Germinal center (tissue), 1 donor: ENCODE measurements around the gene ADH4.
"Not testable (repeated sequence)": the region's sequence is repeated elsewhere in the genome, so short reads cannot be mapped to it uniquely, and the experiment has no call there.

ENCODE experiments used
- DNase-seq: peaks from one replicate; pipeline ENCODE4 v3.0.0; 2012; ENCODE audit warnings: mixed read lengths, low spot score

ADH4 gene

GRCh38 chr4:99144070-99144469 lies at the start of gene ADH4:
ADH4 (minus strand) TSS chr4:99144297; CDS start chr4:99144222, 75 bp downstream.
- no peak for DNase-seq

DNA sequence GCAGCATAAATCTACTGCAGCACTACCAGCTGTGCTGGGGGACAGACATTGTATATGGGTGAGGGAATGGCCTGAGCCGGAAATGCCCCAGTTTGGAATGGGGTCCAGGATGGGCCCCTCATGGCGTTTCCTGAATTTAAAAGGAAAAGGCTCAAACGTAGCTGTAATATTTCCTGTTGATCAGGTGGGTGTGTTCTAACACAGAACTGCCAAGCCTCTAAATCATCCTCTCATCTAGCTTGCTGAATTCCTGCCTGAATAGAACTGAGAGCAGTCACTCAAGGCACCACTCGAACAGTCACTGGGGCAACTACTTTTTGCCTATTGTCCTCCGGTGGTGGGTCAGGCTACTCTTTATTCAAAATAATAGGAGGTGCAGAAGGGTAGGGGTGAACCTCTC lies 46.2 kb upstream of the ADH4 start:
- DNase-seq = no peak

DNA sequence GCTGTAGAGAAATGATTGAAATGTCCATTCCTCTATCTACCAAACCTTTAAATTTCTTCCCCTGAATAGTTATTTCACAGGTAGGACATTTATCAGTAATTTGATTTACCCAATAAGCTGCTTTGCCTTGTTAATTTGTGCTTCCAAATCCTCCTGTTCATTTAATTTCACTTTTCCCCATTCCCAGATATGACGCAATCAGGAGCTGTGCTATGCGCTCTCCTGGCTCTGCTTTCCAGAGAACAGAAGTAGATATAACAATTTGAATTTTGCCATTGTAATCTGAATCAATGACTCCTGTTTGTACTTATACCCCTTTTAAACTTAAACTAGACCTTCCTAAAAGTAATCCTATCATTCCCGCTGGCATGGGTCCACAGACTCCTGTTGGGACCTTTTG lies 45.8 kb upstream of the ADH4 start:
- DNase-seq = not testable (repeated sequence)

DNA sequence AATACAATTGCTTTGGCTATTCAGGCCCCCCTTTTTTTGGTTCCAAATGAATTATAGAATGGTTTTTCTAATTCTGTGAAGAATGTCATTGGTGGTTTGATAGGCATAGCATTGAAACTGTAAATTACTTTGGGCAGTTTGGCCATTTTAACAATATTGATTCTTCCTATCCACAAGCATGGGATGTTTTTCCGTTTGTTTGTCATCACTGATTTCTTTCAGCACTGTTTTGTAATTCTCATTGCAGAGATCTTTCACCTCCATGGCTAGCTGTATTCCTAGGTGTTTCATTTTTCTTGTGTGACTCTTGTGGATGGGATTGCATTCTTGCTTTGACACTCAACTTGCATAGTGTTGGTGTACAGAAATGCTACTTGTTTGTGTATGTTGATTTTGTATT lies 41.9 kb upstream of the ADH4 start:
- no peak for DNase-seq

- no peak for DNase-seq
Observed at GRCh38 chr4:99185581-99185980, 41.5 kb upstream of the ADH4 start.

- DNase-seq = no peak
Observed at GRCh38 chr4:99180382-99181070, 36.4 kb upstream of the ADH4 start.

GRCh38 chr4:99179626-99180025 lies 35.5 kb upstream of the ADH4 start:
- no peak for DNase-seq

GRCh38 chr4:99179178-99179577 lies 35.1 kb upstream of the ADH4 start:
- DNase-seq = no peak

GRCh38 chr4:99166544-99166943 lies 22.4 kb upstream of the ADH4 start:
- DNase-seq = no peak

DNA sequence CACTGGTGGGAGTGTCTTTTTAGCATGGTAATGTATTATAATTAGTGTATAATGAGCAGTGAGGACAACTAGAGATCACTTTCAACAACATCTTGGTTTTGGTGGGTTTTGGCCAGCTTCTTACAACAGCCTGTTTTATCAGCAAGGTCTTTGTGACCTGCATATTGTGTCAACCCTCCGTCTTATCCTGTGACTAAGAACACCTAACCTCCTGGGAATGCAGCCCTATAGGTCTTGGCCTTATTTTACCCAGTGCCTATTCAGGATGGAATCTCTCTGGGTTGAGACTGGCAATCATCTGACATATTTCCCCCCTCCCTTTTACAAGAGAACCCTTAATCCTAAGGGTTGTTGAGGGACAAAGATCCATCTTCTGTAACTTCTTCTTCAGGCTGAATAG lies 21.9 kb upstream of the ADH4 start:
- no peak for DNase-seq

GRCh38 chr4:99161373-99162099 lies 17.4 kb upstream of the ADH4 start:
- DNase-seq = no peak

DNA sequence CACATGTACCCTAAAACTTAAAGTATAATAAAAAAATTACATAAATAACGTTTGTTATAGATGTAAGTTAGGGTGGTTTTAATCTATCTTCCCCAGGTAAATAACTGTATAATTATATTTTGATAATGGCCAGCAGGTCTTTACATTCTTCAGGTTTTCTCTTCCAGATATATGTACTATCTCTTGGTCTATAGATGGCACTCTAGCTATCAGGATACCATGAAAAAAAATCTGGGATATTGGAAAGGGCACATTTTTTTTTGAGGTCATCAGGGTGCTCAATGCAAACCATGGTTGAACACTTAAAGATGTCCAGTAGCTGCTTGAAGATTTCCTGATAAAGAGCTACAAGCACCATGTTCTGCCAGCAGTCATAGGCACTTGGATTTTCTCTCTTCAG lies 15.6 kb upstream of the ADH4 start:
- no peak for DNase-seq

DNA sequence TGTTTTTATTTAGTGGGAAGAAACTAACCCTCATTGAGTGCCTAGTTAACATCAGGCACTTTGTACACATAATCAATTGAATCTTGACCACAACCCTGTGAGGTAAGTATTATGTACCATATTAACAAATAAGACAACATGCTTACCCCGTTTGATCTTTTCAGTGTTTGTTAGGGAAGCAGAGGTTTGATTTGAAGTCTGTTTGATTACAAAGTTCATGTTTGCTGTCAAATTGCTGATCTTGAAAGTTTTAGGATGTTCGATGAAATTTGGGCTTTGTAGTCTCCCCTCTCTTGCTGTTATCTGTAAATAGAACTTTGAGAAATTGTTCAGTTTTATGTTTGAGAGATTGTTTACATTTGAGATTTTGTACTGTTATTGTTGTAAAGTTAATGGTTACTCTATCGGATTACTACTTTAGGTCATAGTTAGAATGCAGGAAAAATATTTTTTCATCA lies 13.4 kb upstream of the ADH4 start:
- no peak for DNase-seq

DNA sequence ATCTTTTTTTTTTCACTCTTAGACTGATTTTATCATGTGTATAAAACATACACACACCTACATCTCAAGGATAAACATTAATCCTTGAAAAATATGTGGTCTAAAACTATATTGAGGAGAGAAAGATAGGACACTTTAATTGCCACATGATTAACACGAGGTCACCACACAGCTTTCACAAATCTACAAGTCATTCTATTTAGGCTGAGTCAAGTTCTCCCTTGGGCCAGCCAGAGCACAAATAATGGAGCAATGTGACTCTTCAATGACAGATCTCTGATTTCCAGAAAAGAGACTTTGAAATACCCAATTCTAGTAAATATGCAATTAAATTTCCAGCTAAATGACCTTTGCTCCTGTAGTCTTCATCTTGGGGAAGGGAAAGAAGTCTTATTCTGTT lies 12.9 kb upstream of the ADH4 start:
- DNase-seq = no peak

- DNase-seq = no peak
Observed at GRCh38 chr4:99154658-99155342, 10.7 kb upstream of the ADH4 start.

DNA sequence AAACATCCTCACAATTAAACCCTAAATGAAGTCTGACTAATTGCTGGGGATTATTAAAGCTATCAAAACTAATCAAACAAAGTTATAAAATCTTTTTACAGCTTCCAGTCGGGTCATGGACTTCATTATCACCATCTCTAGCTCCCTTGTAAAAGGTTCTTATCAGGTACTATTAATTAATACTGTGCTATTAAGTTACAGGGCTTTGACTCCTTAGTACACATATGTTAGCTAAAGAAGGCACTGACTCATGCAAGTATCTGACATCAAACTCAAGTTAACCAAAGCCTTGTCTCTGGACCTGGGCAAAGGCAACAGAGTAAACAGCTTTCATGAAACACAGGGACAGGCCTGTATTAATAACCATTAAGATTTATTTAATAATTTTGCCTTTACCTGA lies 7.9 kb upstream of the ADH4 start:
- DNase-seq = no peak

- no peak for DNase-seq
Observed at GRCh38 chr4:99151452-99151851, 7.4 kb upstream of the ADH4 start.

GRCh38 chr4:99149426-99150019 lies 5.4 kb upstream of the ADH4 start:
- DNase-seq = no peak

- DNase-seq = no peak
Observed at GRCh38 chr4:99148550-99148949, 4.5 kb upstream of the ADH4 start.

DNA sequence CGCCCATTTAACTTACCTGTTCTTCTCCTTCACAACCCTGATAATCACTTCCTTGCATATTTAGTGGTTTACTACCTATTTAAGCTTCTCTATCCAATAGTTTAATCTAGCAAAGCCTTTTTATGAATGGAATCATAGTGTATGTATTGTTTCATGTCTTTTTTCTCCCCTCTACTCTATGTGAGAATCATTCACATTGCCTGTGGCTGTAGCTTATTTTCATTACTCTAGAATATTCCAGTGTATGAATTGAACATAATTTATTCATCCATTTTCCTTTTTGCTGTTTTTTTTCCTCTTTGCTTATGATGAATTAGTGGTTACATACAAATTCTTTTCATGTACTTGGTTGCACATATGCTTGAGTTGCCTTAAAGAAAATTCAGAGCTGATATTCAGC lies 490 bp upstream of the ADH4 start:
- no peak for DNase-seq

- no peak for DNase-seq
Observed at GRCh38 chr4:99136329-99136728, 7.8 kb downstream of the ADH4 start.

GRCh38 chr4:99135541-99136162 lies 8.4 kb downstream of the ADH4 start:
- no peak for DNase-seq
